GM12891 (cell line): ENCODE measurements around the gene SSUH2.

Source experiments
- POLR2A ChIP-seq: IDR thresholded peaks from 2 replicates; pipeline ENCODE4 v1.6.1; 2011; ENCODE audit warnings: low read depth, low read length, control low read depth
- SPI1 ChIP-seq: IDR thresholded peaks from 2 replicates; pipeline ENCODE4 v1.6.1; 2011; ENCODE audit warnings: low read depth, low read length, control low read depth
- TAF1 ChIP-seq: IDR thresholded peaks from 2 replicates; pipeline ENCODE4 v1.6.1; 2011; ENCODE audit warnings: low read depth, low read length, control low read depth

DNA sequence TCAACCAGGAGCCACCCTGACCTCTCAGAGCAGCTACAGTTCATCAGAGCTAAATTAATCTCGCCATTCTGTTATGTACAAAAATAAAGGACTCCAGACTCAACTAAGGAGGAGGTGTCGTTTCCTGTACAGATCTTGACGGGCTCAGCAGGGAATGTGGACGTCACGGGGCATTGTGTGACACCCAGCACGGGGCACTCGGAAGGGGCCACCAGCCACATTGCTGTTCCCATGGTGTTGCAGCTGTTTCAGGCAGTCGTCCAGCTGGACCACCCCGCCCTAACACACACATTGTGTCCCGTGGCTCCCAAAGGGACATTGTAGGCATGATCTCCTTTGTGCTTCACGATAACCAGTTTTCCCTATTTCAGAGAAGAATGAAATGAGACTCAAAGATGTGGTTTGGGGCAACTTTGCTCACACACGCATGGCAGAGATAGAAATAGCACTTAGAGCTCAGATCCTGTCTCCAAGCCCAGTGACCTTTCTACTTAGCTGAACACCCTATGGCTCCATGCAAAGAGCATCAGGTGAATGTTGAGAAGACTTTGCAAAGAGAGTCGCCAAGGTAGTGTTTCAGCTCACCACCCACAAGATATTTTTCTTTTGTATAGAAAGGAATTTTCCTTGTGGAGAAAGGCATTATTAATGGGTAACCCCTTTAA is 5.5 kb downstream of the SSUH2 start:
- TF ChIP-seq POLR2A (no peak), TAF1 (no peak), SPI1 (no peak)
